HEK293 (cell line): ENCODE data around the gene FOXN1.

ENCODE experiments used
- CTCF ChIA-PET: fragments of 350-600 bp; formaldehyde crosslinking; extraction: SDS; loops from one replicate; lab custom pipeline; 2021; ENCODE audit warnings: antibody characterized with exemption; lab: Yijun Ruan, JAX
- POLR2A ChIA-PET: fragments of 300-600 bp; formaldehyde crosslinking; extraction: SDS; loops from one replicate; lab custom pipeline; 2020; ENCODE audit warnings: antibody characterized with exemption, inconsistent platforms; lab: Yijun Ruan, JAX
- H3K27ac ChIP-seq: fragments of 200-500 bp; sonication (Bioruptor generic); 2 replicates; pipeline ENCODE4 v1.5.1; 2014; ENCODE audit warnings: low read depth, low read length, control low read depth, inconsistent platforms; ENCODE audit errors: extremely low read depth
- H3K36me3 ChIP-seq, 2 experiments: fragments of 200-500 bp in 1 of 2; sonication (Bioruptor generic) in 1 of 2; 1 replicate in 1 of 2; 2 replicates in 1 of 2; pipeline ENCODE4 v1.5.1; 2014 to 2017; ENCODE audit warnings: inconsistent platforms in 2 of 2, low read length in 2 of 2; ENCODE audit not compliant: control insufficient read depth in 2 of 2, insufficient read depth in 1 of 2
- H3K4me1 ChIP-seq: fragments of 200-500 bp; sonication (Bioruptor generic); 2 replicates; pipeline ENCODE4 v1.5.1; 2014; ENCODE audit warnings: mild to moderate bottlenecking, low read length, inconsistent platforms; ENCODE audit not compliant: control insufficient read depth, insufficient read depth
- H3K4me3 ChIP-seq: 2 replicates; pipeline ENCODE4 v1.5.1; 2011; ENCODE audit warnings: low read depth, mild to moderate bottlenecking, control low read depth, low read length, moderate library complexity
- H3K9me3 ChIP-seq: fragments of 200-500 bp; sonication (Bioruptor generic); 2 replicates; pipeline ENCODE4 v1.5.1; 2014; ENCODE audit warnings: low read depth, low read length, inconsistent platforms; ENCODE audit not compliant: control insufficient read depth, insufficient read depth
- BCL11B ChIP-seq: fragments of 450-650 bp; formaldehyde crosslinking; IDR thresholded peaks from 2 replicates; pipeline ENCODE4 v1.5.1; 2016; ENCODE audit warnings: low read depth, missing biosample characterization, missing genetic modification characterization
- GFI1B ChIP-seq: fragments of 450-650 bp; formaldehyde crosslinking; IDR thresholded peaks from 2 replicates; pipeline ENCODE4 v1.5.1; 2016; ENCODE audit warnings: missing biosample characterization, missing genetic modification characterization
- HOXA7 ChIP-seq: sonication (generic); formaldehyde crosslinking; IDR thresholded peaks from 2 replicates; pipeline ENCODE4 v1.8.1; 2022; ENCODE audit warnings: missing genetic modification reagents, borderline replicate concordance
- KLF1 ChIP-seq: fragments of 450-650 bp; formaldehyde crosslinking; IDR thresholded peaks from 2 replicates; pipeline ENCODE4 v1.5.1; 2016; ENCODE audit warnings: missing biosample characterization, missing genetic modification characterization
- KLF9 ChIP-seq: fragments of 450-650 bp; formaldehyde crosslinking; IDR thresholded peaks from 2 replicates; pipeline ENCODE4 v1.5.1; 2016; ENCODE audit warnings: missing biosample characterization, missing genetic modification characterization, low read depth
- SCRT2 ChIP-seq: fragments of 450-650 bp; formaldehyde crosslinking; IDR thresholded peaks from 2 replicates; pipeline ENCODE4 v1.5.1; 2016; ENCODE audit warnings: missing biosample characterization, missing genetic modification characterization
- SP2 ChIP-seq: fragments of 450-650 bp; formaldehyde crosslinking; IDR thresholded peaks from 2 replicates; pipeline ENCODE4 v1.5.1; 2016; ENCODE audit warnings: missing biosample characterization, missing genetic modification characterization
- ZIC2 ChIP-seq: fragments of 450-650 bp; formaldehyde crosslinking; IDR thresholded peaks from 2 replicates; pipeline ENCODE4 v1.5.1; 2016; ENCODE audit warnings: missing biosample characterization, missing genetic modification characterization
- ZNF112 ChIP-seq: fragments of 450-650 bp; formaldehyde crosslinking; IDR thresholded peaks from 2 replicates; pipeline ENCODE4 v1.5.0; 2017; ENCODE audit warnings: missing biosample characterization, missing genetic modification characterization
- ZNF133 ChIP-seq: fragments of 450-650 bp; formaldehyde crosslinking; IDR thresholded peaks from 2 replicates; pipeline ENCODE4 v1.5.1; 2016; ENCODE audit warnings: missing biosample characterization, missing genetic modification characterization
- ZNF16 ChIP-seq: fragments of 450-650 bp; formaldehyde crosslinking; IDR thresholded peaks from 2 replicates; pipeline ENCODE4 v1.5.1; 2016; ENCODE audit warnings: low read depth, missing biosample characterization, missing genetic modification characterization
- ZNF169 ChIP-seq: fragments of 450-650 bp; formaldehyde crosslinking; IDR thresholded peaks from 2 replicates; pipeline ENCODE4 v1.5.1; 2016; ENCODE audit warnings: missing biosample characterization, missing genetic modification characterization
- ZNF211 ChIP-seq: fragments of 450-650 bp; formaldehyde crosslinking; IDR thresholded peaks from 2 replicates; pipeline ENCODE4 v1.5.1; 2016; ENCODE audit warnings: low read depth, missing biosample characterization, missing genetic modification characterization
- ZNF266 ChIP-seq: fragments of 450-650 bp; formaldehyde crosslinking; IDR thresholded peaks from 2 replicates; pipeline ENCODE4 v1.5.1; 2016; ENCODE audit warnings: missing biosample characterization, missing genetic modification characterization, low read depth
- ZNF302 ChIP-seq: fragments of 450-650 bp; formaldehyde crosslinking; IDR thresholded peaks from 2 replicates; pipeline ENCODE4 v1.5.1; 2016; ENCODE audit warnings: missing biosample characterization, missing genetic modification characterization, low read depth
- ZNF394 ChIP-seq: fragments of 450-650 bp; formaldehyde crosslinking; IDR thresholded peaks from 2 replicates; pipeline ENCODE4 v1.5.1; 2016; ENCODE audit warnings: missing biosample characterization, missing genetic modification characterization, mild to moderate bottlenecking, moderate library complexity, borderline replicate concordance
- ZNF544 ChIP-seq: fragments of 450-650 bp; formaldehyde crosslinking; IDR thresholded peaks from 2 replicates; pipeline ENCODE4 v1.5.0; 2017; ENCODE audit warnings: missing biosample characterization, missing genetic modification characterization
- ZNF548 ChIP-seq: fragments of 450-650 bp; formaldehyde crosslinking; IDR thresholded peaks from 2 replicates; pipeline ENCODE4 v1.5.1; 2016; ENCODE audit warnings: missing biosample characterization, missing genetic modification characterization
- ZNF549 ChIP-seq: fragments of 450-650 bp; IDR thresholded peaks from 2 replicates; pipeline ENCODE4 v1.5.1; 2018; ENCODE audit warnings: missing biosample characterization, missing genetic modification characterization, mild to moderate bottlenecking, inconsistent platforms, moderate library complexity
- ZNF600 ChIP-seq: fragments of 450-650 bp; formaldehyde crosslinking; IDR thresholded peaks from 2 replicates; pipeline ENCODE4 v1.5.1; 2016; ENCODE audit warnings: missing biosample characterization, missing genetic modification characterization
- ZNF658 ChIP-seq: fragments of 450-650 bp; formaldehyde crosslinking; IDR thresholded peaks from 2 replicates; pipeline ENCODE4; 2016; ENCODE audit warnings: missing biosample characterization, missing genetic modification characterization
- ZNF660 ChIP-seq: fragments of 450-650 bp; IDR thresholded peaks from 2 replicates; pipeline ENCODE4 v1.5.1; 2018; ENCODE audit warnings: missing biosample characterization, mild to moderate bottlenecking, missing genetic modification characterization
- ZNF707 ChIP-seq: fragments of 450-650 bp; formaldehyde crosslinking; IDR thresholded peaks from 2 replicates; pipeline ENCODE4 v1.5.1; 2016; ENCODE audit warnings: missing biosample characterization, missing genetic modification characterization
- ZNF785 ChIP-seq: fragments of 450-650 bp; formaldehyde crosslinking; IDR thresholded peaks from 2 replicates; pipeline ENCODE4 v1.5.1; 2016; ENCODE audit warnings: missing biosample characterization, missing genetic modification characterization
- ZNF791 ChIP-seq: fragments of 450-650 bp; formaldehyde crosslinking; IDR thresholded peaks from 2 replicates; pipeline ENCODE4 v1.5.1; 2016; ENCODE audit warnings: missing biosample characterization, missing genetic modification characterization
- ZNF843 ChIP-seq: fragments of 450-650 bp; formaldehyde crosslinking; IDR thresholded peaks from 2 replicates; pipeline ENCODE4 v1.5.1; 2016; ENCODE audit warnings: missing biosample characterization, missing genetic modification characterization
- TF ChIP-seq, protein P1 (sequence below): fragments of 450-650 bp; formaldehyde crosslinking; IDR thresholded peaks from 2 replicates; pipeline ENCODE4 v1.5.1; 2016; ENCODE audit warnings: missing biosample characterization, missing genetic modification characterization
- TF ChIP-seq, protein P2 (sequence below): fragments of 450-650 bp; formaldehyde crosslinking; IDR thresholded peaks from 2 replicates; pipeline ENCODE4; 2016; ENCODE audit warnings: missing biosample characterization, missing genetic modification characterization
- TF ChIP-seq, protein P3 (sequence below): fragments of 450-650 bp; formaldehyde crosslinking; IDR thresholded peaks from 2 replicates; pipeline ENCODE4 v1.5.1; 2017; ENCODE audit warnings: missing biosample characterization, missing genetic modification characterization
- TF ChIP-seq, protein P4 (sequence below): fragments of 450-650 bp; formaldehyde crosslinking; IDR thresholded peaks from 2 replicates; pipeline ENCODE4 v1.5.1; 2016; ENCODE audit warnings: missing biosample characterization, missing genetic modification characterization

FOXN1 gene

DNA sequence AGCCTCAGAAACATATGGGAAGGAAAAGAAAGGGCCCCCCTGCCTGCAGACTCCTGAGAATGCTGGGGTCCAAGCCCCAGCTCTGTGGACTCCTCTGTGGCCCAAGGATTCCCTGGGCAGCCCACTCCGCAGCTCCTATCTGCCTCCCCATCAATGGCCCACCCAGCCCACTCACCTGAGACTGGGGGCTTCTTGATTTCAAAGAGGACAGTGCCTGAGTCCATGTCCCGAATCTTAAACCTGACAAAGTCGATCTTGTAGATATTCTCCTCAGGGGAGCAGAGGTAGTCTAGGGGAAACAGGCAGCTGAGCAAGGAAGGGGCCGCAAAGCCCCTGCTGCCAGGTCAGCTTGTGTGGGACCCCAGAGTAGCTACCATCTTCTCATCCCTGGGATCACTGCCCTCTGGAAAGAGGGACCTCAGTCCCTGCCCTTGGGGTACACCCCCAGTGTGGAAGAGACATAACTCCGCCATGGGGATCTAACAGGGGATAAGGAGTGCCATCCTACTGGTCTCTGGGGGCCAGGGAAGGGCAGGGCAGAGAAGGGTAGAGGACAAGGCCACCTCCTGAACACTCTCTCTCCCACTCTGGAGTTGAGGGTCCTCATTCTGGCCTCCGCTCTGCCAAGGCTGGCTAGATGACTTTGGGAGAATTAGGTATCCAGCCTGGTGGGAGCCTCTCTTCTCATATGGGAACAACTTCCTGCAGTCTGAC, 42.4 kb downstream of the FOXN1 start (continued):
- TF ChIP-seq ZNF133 (no peak), ZNF791 (tag by site-specific recombination) (no peak), KLF9 (tag by site-specific recombination) (no peak), SCRT2 (no peak), ZNF16 (tag by site-specific recombination) (no peak), ZNF660 (tag by site-specific recombination) (no peak), ZNF302 (tag by site-specific recombination) (no peak)
- TF ChIP-seq, protein P1, sequence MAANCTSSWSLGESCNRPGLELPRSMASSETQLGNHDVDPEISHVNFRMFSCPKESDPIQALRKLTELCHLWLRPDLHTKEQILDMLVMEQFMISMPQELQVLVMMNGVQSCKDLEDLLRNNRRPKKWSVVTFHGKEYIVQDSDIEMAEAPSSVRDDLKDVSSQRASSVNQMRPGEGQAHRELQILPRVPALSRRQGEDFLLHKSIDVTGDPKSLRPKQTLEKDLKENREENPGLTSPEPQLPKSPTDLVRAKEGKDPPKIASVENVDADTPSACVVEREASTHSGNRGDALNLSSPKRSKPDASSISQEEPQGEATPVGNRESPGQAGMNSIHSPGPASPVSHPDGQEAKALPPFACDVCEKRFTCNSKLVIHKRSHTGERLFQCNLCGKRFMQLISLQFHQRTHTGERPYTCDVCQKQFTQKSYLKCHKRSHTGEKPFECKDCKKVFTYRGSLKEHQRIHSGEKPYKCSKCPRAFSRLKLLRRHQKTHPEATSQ (tag by site-specific recombination): no peak
- TF ChIP-seq, protein P2, sequence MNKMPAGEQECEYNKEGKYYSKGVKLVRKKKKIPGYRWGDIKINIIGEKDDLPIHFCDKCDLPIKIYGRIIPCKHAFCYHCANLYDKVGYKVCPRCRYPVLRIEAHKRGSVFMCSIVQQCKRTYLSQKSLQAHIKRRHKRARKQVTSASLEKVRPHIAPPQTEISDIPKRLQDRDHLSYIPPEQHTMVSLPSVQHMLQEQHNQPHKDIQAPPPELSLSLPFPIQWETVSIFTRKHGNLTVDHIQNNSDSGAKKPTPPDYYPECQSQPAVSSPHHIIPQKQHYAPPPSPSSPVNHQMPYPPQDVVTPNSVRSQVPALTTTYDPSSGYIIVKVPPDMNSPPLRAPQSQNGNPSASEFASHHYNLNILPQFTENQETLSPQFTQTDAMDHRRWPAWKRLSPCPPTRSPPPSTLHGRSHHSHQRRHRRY (tag by site-specific recombination): no peak

DNA sequence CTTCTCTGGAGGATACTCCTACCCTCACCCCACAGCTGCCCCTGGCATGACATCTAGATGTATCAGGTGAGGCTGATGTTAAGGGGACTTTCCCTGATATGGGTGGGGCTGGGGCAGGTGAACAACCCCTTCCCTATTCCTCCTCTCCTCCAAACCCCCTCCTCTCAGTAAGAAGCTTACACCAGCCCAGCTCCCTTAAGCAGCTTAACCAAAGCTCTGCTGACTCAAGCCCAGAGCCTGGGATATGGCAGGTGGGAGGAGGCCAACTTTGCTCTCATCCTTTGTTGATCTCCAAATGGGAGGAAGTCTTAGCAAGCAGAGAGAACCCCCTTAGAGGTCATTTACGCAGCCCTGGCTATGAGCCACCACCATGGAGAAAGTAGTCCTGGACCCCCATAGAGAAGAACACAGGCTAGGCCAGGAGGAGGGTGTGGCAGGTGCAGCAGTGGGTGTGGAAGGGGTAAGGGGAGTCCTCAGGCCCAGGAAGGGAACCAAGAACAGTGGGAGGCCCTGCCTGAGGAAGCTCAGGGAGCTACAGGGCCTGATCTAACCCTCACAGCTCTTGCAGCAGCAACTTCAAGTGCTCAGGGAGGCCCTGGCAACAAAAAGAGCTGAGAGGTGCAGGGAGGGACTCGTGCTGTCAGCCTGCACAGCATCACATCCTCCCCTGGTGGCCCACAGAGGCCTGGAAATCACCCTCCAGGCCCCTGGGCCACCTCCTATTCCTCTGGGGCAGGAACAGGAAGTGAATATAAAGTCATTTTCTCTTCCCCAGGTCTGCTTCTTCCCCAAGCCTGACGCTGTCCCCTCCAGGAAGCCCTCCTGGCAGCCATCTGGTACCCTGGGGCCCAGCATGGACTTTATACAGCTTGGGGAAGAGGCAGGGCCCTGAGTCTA, 43.3 kb downstream of the FOXN1 start:
- CTCF ChIA-PET: interaction anchor here (0.5 to 6.8 kb wide), 20 partner anchors 9 to 509 kb away, joined by 3 to 46 read pairs (median 5); partner anchors contain the start of genes PIGS and RSKR
- Histone ChIP-seq H3K27ac (no peak overlapping the region), H3K36me3 (peaks cover 18 to 38% of the 10 kb centered on the region in 2 experiments), H3K4me1 (peaks cover 14% of the 10 kb centered on the region), H3K4me3 (no peak overlapping the region), H3K9me3 (no peaks in the 10 kb centered on the region)
- POLR2A ChIA-PET: interaction anchor here (1.4 to 8.9 kb wide), 2 partner anchors 22 to 27 kb away, joined by 4 to 68 read pairs; partner anchors contain the start of gene PIGS
- no peak for TF ChIP-seq ZNF266
- no peak for TF ChIP-seq ZNF548 (tag by site-specific recombination)
- no peak for TF ChIP-seq HOXA7 (CRISPR knock-in tag)
- TF ChIP-seq GFI1B: no peak
- TF ChIP-seq, protein P3, sequence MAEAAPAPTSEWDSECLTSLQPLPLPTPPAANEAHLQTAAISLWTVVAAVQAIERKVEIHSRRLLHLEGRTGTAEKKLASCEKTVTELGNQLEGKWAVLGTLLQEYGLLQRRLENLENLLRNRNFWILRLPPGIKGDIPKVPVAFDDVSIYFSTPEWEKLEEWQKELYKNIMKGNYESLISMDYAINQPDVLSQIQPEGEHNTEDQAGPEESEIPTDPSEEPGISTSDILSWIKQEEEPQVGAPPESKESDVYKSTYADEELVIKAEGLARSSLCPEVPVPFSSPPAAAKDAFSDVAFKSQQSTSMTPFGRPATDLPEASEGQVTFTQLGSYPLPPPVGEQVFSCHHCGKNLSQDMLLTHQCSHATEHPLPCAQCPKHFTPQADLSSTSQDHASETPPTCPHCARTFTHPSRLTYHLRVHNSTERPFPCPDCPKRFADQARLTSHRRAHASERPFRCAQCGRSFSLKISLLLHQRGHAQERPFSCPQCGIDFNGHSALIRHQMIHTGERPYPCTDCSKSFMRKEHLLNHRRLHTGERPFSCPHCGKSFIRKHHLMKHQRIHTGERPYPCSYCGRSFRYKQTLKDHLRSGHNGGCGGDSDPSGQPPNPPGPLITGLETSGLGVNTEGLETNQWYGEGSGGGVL: peak; percentile 22; the same call in 1 of the 2 replicates
- no peak for TF ChIP-seq ZNF549 (tag by site-specific recombination)
- peak; percentile 63 for TF ChIP-seq KLF1 (tag by site-specific recombination)
- TF ChIP-seq ZNF394: no peak
- no peak for TF ChIP-seq ZNF658 (tag by site-specific recombination)
- TF ChIP-seq ZNF843: no peak
- TF ChIP-seq ZNF707 (tag by site-specific recombination): no peak
- TF ChIP-seq SP2: no peak
- no peak for TF ChIP-seq ZNF600
- no peak for TF ChIP-seq ZNF169 (tag by site-specific recombination)
- peak; percentile 39; the same call in 1 of the 2 replicates for TF ChIP-seq KLF9 (tag by site-specific recombination)
- TF ChIP-seq BCL11B (tag by site-specific recombination): no peak
- TF ChIP-seq ZNF112 (tag by site-specific recombination): no peak
- no peak for TF ChIP-seq ZNF544 (tag by site-specific recombination)
- no peak for TF ChIP-seq ZNF211 (tag by site-specific recombination)
- TF ChIP-seq ZIC2 (tag by site-specific recombination): peak; percentile 92
- no peak for TF ChIP-seq ZNF785 (tag by site-specific recombination)
- TF ChIP-seq, protein P4, sequence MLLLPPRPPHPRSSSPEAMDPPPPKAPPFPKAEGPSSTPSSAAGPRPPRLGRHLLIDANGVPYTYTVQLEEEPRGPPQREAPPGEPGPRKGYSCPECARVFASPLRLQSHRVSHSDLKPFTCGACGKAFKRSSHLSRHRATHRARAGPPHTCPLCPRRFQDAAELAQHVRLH (tag by site-specific recombination): no peak
